K562 (cell line): ENCODE data around the gene DYNLT4. TPM values are rescaled to one million over a fixed set of nuclear protein-coding genes. Genes with fewer than 3 reads are reported as not detected.

Source experiments
- IRF2 ChIP-seq: sonication (generic); formaldehyde crosslinking; IDR thresholded peaks from 2 replicates; pipeline ENCODE4 v1.8.1; 2022; ENCODE audit warnings: mild to moderate bottlenecking, missing genetic modification reagents
- MTA3 ChIP-seq: fragments of 450-650 bp; formaldehyde crosslinking; IDR thresholded peaks from 2 replicates; pipeline ENCODE4 v1.6.1; 2017; ENCODE audit warnings: mild to moderate bottlenecking, borderline replicate concordance
- MYNN ChIP-seq, 2 experiments: sonication (generic); formaldehyde crosslinking in 1 of 2; IDR thresholded peaks; 2 replicates each; pipeline versions ENCODE4 v1.5.0 to v1.6.1; 2016 to 2020; ENCODE audit warnings: antibody characterized with exemption in 1 of 2, missing genetic modification reagents in 1 of 2
- POLR2A ChIP-seq: fragments of 450-650 bp; conservative IDR thresholded peaks from 2 replicates; pipeline ENCODE4 v1.6.1; 2016
- POU5F1 ChIP-seq: fragments of 150-350 bp; IDR thresholded peaks from 2 replicates; pipeline ENCODE4 v1.6.1; 2014; ENCODE audit warnings: borderline replicate concordance, low read length, low read depth, mild to moderate bottlenecking; ENCODE audit not compliant: partially characterized antibody
- STAT5A ChIP-seq: IDR thresholded peaks from 2 replicates; pipeline ENCODE4 v1.6.1; 2012; ENCODE audit warnings: low read length, inconsistent platforms, borderline replicate concordance
- polyA plus RNA-seq, 8 experiments: library from polyadenylated mRNA; depleted of rRNA in 4 of 8; stranded (reverse) in 5 of 8; unstranded in 3 of 8; fragments of >200 nt; fragmentation: Nextera tagmentation in 2 of 8; fragmentation: Illumina TruSeq in 1 of 8; extraction: Ambion mirVana in 2 of 8; extraction: Trizol in 1 of 8; gene quantifications; 2 replicates each; pipeline versions ENCODE4 v1.2.1 to v1.2.3, GENCODE V29; 2011 to 2014; ENCODE audit warnings: inconsistent platforms in 1 of 8, missing spikeins in 1 of 8
- total RNA-seq, 7 experiments: library from RNA; depleted of rRNA in 6 of 7; stranded (reverse); fragments of >200 nt in 6 of 7; fragmentation: Illumina TruSeq in 2 of 7; extraction: Trizol in 2 of 7; gene quantifications; 2 replicates each; pipeline versions ENCODE4 v1.2.1 to v1.2.3, GENCODE V29; 2011 to 2021; ENCODE audit warnings: low replicate concordance in 1 of 7
- TF ChIP-seq, protein P1 (sequence below): fragments of 450-650 bp; IDR thresholded peaks from one replicate; pipeline ENCODE4 v1.6.1; 2018; ENCODE audit warnings: mild to moderate bottlenecking, moderate library complexity; ENCODE audit not compliant: partially characterized antibody
- TF ChIP-seq, protein P2 (sequence below): fragments of 200-600 bp; sonication (generic); IDR thresholded peaks from one replicate; pipeline ENCODE4 v1.6.1; 2012; ENCODE audit warnings: mild to moderate bottlenecking, low read depth, low read length, inconsistent platforms
- TF ChIP-seq, protein P3 (sequence below): sonication (generic); formaldehyde crosslinking; IDR thresholded peaks from 2 replicates; pipeline ENCODE4 v1.8.1; 2023; ENCODE audit warnings: mild to moderate bottlenecking, missing genetic modification reagents
- TF ChIP-seq, protein P4 (sequence below): fragments of 450-650 bp; IDR thresholded peaks from 2 replicates; pipeline ENCODE4 v1.6.1; 2018; ENCODE audit warnings: mild to moderate bottlenecking, low read depth; ENCODE audit not compliant: partially characterized antibody

DYNLT4 gene
- total and polyA plus RNA-seq, 9 of the 15 experiments (the other 6 are each of a cell fraction or from before 2014, with no cell fraction given), result 0.29 to 0.73 TPM; not detected in 7

DNA sequence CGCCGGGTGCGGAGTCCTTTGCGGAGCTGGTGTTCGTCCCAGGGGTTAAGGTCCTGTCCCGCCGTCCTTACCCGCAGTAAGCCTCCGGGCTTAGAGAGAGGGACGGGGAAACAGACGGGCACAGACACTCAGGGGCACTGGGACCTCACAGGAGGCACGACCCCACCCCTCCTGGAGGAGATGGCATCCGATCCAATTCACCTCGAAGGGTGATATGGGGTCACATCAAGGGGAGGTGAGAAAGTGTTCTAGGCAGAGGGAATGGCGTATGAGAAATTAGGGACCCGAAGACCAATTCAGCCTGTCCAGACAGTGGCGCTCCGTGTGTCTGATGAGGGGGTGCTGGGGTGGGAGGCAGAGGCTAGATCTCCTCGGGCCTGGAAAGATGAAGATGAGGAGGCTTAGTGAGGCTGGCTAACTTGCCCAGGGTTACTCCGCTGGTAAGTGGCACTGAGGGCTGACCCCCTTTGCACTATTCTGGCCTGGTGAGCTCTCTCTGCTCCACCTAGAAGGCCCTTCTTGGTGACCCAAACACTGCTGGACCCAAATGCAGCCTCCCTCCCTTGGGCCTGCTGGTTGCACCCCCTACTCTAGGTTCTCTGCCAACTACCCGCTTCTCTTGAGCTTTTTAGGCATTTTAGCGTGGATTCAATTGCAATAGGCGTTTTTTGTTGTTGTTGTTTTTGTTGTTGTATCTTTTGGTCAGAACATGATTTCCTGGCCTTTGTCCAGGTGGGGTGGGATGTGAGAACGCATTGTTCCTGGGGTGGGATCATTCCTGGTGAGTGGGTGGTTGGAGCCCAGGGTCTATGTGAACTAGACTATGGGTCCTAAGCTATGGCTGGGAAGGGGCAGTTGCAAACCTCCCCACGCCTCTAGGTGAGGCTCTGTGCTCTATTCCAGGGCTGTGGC, 13.4 kb upstream of the DYNLT4 start (continued):
- TF ChIP-seq, protein P1, sequence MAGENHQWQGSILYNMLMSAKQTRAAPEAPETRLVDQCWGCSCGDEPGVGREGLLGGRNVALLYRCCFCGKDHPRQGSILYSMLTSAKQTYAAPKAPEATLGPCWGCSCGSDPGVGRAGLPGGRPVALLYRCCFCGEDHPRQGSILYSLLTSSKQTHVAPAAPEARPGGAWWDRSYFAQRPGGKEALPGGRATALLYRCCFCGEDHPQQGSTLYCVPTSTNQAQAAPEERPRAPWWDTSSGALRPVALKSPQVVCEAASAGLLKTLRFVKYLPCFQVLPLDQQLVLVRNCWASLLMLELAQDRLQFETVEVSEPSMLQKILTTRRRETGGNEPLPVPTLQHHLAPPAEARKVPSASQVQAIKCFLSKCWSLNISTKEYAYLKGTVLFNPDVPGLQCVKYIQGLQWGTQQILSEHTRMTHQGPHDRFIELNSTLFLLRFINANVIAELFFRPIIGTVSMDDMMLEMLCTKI, result no peak
- no peak for TF ChIP-seq POU5F1
- 0 out of 2 replicates have a peak, but pooled peaks have one; percentile 6 for TF ChIP-seq MYNN (IDR thresholded peaks at IDR 0.05)
- TF ChIP-seq MYNN (CRISPR knock-in tag; IDR thresholded peaks at IDR 0.05), result no peak
- TF ChIP-seq MTA3, result no peak
- TF ChIP-seq, protein P2, sequence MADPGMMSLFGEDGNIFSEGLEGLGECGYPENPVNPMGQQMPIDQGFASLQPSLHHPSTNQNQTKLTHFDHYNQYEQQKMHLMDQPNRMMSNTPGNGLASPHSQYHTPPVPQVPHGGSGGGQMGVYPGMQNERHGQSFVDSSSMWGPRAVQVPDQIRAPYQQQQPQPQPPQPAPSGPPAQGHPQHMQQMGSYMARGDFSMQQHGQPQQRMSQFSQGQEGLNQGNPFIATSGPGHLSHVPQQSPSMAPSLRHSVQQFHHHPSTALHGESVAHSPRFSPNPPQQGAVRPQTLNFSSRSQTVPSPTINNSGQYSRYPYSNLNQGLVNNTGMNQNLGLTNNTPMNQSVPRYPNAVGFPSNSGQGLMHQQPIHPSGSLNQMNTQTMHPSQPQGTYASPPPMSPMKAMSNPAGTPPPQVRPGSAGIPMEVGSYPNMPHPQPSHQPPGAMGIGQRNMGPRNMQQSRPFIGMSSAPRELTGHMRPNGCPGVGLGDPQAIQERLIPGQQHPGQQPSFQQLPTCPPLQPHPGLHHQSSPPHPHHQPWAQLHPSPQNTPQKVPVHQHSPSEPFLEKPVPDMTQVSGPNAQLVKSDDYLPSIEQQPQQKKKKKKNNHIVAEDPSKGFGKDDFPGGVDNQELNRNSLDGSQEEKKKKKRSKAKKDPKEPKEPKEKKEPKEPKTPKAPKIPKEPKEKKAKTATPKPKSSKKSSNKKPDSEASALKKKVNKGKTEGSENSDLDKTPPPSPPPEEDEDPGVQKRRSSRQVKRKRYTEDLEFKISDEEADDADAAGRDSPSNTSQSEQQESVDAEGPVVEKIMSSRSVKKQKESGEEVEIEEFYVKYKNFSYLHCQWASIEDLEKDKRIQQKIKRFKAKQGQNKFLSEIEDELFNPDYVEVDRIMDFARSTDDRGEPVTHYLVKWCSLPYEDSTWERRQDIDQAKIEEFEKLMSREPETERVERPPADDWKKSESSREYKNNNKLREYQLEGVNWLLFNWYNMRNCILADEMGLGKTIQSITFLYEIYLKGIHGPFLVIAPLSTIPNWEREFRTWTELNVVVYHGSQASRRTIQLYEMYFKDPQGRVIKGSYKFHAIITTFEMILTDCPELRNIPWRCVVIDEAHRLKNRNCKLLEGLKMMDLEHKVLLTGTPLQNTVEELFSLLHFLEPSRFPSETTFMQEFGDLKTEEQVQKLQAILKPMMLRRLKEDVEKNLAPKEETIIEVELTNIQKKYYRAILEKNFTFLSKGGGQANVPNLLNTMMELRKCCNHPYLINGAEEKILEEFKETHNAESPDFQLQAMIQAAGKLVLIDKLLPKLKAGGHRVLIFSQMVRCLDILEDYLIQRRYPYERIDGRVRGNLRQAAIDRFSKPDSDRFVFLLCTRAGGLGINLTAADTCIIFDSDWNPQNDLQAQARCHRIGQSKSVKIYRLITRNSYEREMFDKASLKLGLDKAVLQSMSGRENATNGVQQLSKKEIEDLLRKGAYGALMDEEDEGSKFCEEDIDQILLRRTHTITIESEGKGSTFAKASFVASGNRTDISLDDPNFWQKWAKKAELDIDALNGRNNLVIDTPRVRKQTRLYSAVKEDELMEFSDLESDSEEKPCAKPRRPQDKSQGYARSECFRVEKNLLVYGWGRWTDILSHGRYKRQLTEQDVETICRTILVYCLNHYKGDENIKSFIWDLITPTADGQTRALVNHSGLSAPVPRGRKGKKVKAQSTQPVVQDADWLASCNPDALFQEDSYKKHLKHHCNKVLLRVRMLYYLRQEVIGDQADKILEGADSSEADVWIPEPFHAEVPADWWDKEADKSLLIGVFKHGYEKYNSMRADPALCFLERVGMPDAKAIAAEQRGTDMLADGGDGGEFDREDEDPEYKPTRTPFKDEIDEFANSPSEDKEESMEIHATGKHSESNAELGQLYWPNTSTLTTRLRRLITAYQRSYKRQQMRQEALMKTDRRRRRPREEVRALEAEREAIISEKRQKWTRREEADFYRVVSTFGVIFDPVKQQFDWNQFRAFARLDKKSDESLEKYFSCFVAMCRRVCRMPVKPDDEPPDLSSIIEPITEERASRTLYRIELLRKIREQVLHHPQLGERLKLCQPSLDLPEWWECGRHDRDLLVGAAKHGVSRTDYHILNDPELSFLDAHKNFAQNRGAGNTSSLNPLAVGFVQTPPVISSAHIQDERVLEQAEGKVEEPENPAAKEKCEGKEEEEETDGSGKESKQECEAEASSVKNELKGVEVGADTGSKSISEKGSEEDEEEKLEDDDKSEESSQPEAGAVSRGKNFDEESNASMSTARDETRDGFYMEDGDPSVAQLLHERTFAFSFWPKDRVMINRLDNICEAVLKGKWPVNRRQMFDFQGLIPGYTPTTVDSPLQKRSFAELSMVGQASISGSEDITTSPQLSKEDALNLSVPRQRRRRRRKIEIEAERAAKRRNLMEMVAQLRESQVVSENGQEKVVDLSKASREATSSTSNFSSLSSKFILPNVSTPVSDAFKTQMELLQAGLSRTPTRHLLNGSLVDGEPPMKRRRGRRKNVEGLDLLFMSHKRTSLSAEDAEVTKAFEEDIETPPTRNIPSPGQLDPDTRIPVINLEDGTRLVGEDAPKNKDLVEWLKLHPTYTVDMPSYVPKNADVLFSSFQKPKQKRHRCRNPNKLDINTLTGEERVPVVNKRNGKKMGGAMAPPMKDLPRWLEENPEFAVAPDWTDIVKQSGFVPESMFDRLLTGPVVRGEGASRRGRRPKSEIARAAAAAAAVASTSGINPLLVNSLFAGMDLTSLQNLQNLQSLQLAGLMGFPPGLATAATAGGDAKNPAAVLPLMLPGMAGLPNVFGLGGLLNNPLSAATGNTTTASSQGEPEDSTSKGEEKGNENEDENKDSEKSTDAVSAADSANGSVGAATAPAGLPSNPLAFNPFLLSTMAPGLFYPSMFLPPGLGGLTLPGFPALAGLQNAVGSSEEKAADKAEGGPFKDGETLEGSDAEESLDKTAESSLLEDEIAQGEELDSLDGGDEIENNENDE, result no peak
- TF ChIP-seq, protein P3, sequence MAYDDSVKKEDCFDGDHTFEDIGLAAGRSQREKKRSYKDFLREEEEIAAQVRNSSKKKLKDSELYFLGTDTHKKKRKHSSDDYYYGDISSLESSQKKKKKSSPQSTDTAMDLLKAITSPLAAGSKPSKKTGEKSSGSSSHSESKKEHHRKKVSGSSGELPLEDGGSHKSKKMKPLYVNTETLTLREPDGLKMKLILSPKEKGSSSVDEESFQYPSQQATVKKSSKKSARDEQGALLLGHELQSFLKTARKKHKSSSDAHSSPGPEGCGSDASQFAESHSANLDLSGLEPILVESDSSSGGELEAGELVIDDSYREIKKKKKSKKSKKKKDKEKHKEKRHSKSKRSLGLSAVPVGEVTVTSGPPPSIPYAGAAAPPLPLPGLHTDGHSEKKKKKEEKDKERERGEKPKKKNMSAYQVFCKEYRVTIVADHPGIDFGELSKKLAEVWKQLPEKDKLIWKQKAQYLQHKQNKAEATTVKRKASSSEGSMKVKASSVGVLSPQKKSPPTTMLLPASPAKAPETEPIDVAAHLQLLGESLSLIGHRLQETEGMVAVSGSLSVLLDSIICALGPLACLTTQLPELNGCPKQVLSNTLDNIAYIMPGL (CRISPR knock-in tag), result no peak
- TF ChIP-seq, protein P4, sequence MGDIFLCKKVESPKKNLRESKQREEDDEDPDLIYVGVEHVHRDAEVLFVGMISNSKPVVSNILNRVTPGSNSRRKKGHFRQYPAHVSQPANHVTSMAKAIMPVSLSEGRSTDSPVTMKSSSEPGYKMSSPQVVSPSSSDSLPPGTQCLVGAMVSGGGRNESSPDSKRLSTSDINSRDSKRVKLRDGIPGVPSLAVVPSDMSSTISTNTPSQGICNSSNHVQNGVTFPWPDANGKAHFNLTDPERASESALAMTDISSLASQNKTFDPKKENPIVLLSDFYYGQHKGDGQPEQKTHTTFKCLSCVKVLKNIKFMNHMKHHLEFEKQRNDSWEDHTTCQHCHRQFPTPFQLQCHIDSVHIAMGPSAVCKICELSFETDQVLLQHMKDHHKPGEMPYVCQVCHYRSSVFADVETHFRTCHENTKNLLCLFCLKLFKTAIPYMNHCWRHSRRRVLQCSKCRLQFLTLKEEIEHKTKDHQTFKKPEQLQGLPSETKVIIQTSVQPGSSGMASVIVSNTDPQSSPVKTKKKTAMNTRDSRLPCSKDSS, result no peak
- no peak for TF ChIP-seq POLR2A
- no peak for TF ChIP-seq STAT5A
- no peak for TF ChIP-seq IRF2 (CRISPR knock-in tag)
